ENCODE measurements around the gene CIROP.

CIROP gene

DNA sequence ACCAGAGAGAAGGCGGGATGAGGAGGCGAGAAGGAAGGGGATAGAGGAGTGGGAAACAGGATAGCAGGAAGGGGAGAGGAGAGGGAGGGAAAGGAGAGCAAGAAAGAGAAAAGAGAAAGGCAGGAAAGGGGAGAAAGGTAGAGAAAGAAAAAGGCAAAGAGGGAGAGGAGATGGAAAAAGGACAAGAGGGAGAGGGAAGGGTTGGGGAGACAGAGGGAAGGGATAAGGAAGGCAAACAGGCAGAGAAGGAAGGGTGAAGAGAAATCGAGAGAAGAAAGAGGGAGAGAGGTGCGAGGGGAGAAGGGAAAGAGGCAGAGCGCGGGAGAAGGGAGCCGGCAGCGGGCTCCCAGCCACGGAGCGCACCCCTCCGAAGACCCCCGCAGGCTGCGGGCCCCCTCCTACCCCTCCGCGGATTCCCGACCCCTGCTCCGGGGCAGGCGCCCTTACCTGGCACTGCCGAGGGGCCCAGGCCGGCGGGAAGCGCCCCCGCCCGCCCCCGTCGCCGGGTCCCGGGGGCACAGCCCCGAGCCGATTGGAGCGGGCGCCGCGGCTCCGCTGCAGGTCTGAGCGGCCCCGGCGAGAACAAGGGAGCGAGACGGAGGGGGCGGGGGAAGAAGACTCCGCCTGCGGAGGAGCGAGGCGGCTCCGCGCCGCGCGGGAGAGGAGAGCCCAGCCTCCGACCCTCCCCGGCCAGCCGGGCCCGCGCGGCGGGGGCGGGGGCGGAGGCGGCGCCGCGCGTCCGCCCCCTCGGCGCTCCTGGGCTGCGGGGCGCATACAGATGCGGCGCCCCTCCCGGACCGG is 47.6 kb downstream of the CIROP start, which contains the start of gene CDH24:
Gene CDH24, minus strand, starts transcription at position 565 of the 801 bp plus-strand sequence. CDS start 1,787 bp downstream, outside the sequence.
- H3K9me3 Mint-ChIP-seq: no peaks in the 10 kb centered on the region
- H3K4me3 Mint-ChIP-seq: peak within 1 kb of the TSS; percentile 82 to 84
- DNase-seq (peak; percentile 68 to 80), ATAC-seq (peak; percentile 74)
- H3K27ac Mint-ChIP-seq: peak within 1 kb of the TSS; percentile 41 to 81
- peaks cover 32% of the 10 kb centered on the region for H3K4me1 Mint-ChIP-seq
- H3K27me3 Mint-ChIP-seq: peaks cover 17% of the 10 kb centered on the region

GRCh38 chr14:23056145-23056955 is 48.4 kb downstream of the CIROP start:
- H3K27me3 Mint-ChIP-seq: peaks cover 17% of the 10 kb centered on the region
- DNase-seq (peak; percentile 71 to 74), ATAC-seq (peak; percentile 77)
- peak overlapping the region; percentile 82 to 84 for H3K4me3 Mint-ChIP-seq
- H3K4me1 Mint-ChIP-seq: peaks cover 32% of the 10 kb centered on the region
- no peak overlapping the region for H3K27ac Mint-ChIP-seq
- H3K9me3 Mint-ChIP-seq: no peaks in the 10 kb centered on the region

- H3K27me3 Mint-ChIP-seq: peaks cover 17% of the 10 kb centered on the region
- peaks cover 32% of the 10 kb centered on the region for H3K4me1 Mint-ChIP-seq
- ATAC-seq: no peak
- H3K9me3 Mint-ChIP-seq: no peaks in the 10 kb centered on the region
- H3K27ac Mint-ChIP-seq: no peak overlapping the region
- peak overlapping the region in 1 of 2 donors; percentile 84 for H3K4me3 Mint-ChIP-seq
- DNase-seq: no peak
These were observed 49.1 kb downstream of the CIROP start for GRCh38 chr14:23055621-23056144.

GRCh38 chr14:23055147-23055550 is 49.6 kb downstream of the CIROP start:
- no peak overlapping the region for H3K4me3 Mint-ChIP-seq
- H3K9me3 Mint-ChIP-seq: no peaks in the 10 kb centered on the region
- H3K4me1 Mint-ChIP-seq: peaks cover 32% of the 10 kb centered on the region
- DNase-seq (no peak), ATAC-seq (no peak)
- no peak overlapping the region for H3K27ac Mint-ChIP-seq
- H3K27me3 Mint-ChIP-seq: peaks cover 17% of the 10 kb centered on the region

- H3K4me3 Mint-ChIP-seq: no peak overlapping the region
- ATAC-seq (no peak), DNase-seq (peak; percentile 35 to 39)
- peak overlapping the region in 1 of 2 donors; percentile 36 for H3K27ac Mint-ChIP-seq
- peaks cover 32% of the 10 kb centered on the region for H3K4me1 Mint-ChIP-seq
- no peaks in the 10 kb centered on the region for H3K9me3 Mint-ChIP-seq
- peaks cover 17% of the 10 kb centered on the region for H3K27me3 Mint-ChIP-seq
These were observed 50.6 kb downstream of the CIROP start for GRCh38 chr14:23054000-23054811.

- no peaks in the 10 kb centered on the region for H3K9me3 Mint-ChIP-seq
- no peak overlapping the region for H3K27ac Mint-ChIP-seq
- peaks cover 17% of the 10 kb centered on the region for H3K27me3 Mint-ChIP-seq
- ATAC-seq: no peak
- H3K4me3 Mint-ChIP-seq: no peak overlapping the region
- DNase-seq: no peak
- peaks cover 32% of the 10 kb centered on the region for H3K4me1 Mint-ChIP-seq
These were observed 51.4 kb downstream of the CIROP start for GRCh38 chr14:23053426-23053825.

GRCh38 chr14:23052671-23053070 is 52.1 kb downstream of the CIROP start:
- H3K27me3 Mint-ChIP-seq: peaks cover 17% of the 10 kb centered on the region
- DNase-seq: no peak

GRCh38 chr14:23052182-23052623 is 52.6 kb downstream of the CIROP start:
- Mint-ChIP-seq H3K27ac (peak overlapping the region; percentile 8 to 42), H3K4me3 (no peak overlapping the region), H3K4me1 (peaks cover 25% of the 10 kb centered on the region), H3K9me3 (no peaks in the 10 kb centered on the region), H3K27me3 (peaks cover 16% of the 10 kb centered on the region)
- no peak for DNase-seq
- no peak for ATAC-seq

More at GRCh38 chr14:23052671-23053070, 52.1 kb downstream of the CIROP start:
- no peaks in the 10 kb centered on the region for H3K9me3 Mint-ChIP-seq
- ATAC-seq: no peak
- no peak overlapping the region for H3K4me3 Mint-ChIP-seq
- H3K27ac Mint-ChIP-seq: peak overlapping the region; percentile 8 to 42
- H3K4me1 Mint-ChIP-seq: peaks cover 25% of the 10 kb centered on the region

GRCh38 chr14:23051141-23052057 is 53.4 kb downstream of the CIROP start:
- Mint-ChIP-seq H3K4me3 (no peak overlapping the region), H3K27me3 (peaks cover 8% of the 10 kb centered on the region), H3K27ac (no peak overlapping the region), H3K4me1 (peaks cover 17% of the 10 kb centered on the region), H3K9me3 (no peaks in the 10 kb centered on the region)
- ATAC-seq: no peak
- no peak for DNase-seq

Measured in stimulated activated naive CD8-positive, alpha-beta T cell treated with anti-CD3 and anti-CD28 coated beads, Interleukin-15, amount 100 ng/mL, for 72 hours (primary cell).